Measurements from ENCODE around the gene BIN2. TPM values are rescaled to one million over a fixed set of nuclear protein-coding genes. Genes with fewer than 3 reads are reported as not detected.

Gene BIN2
- total RNA-seq, result 4.2 TPM

GRCh38 chr12:51323966-51324895 is at the start of gene BIN2:
Gene BIN2, minus strand, starts transcription at chr12:51324174. Its CDS starts 72 bp downstream, at chr12:51324102.

GRCh38 chr12:51346581-51346980 is 22.6 kb upstream of the BIN2 start, which contains the start of gene CELA1:
Gene CELA1, minus strand, starts transcription at chr12:51346679. Its CDS starts 41 bp downstream, at chr12:51346638.

GRCh38 chr12:51270067-51270950 is 53.7 kb downstream of the BIN2 start, which contains the start of gene SMAGP:
Gene SMAGP, minus strand, starts transcription at chr12:51270415. Its CDS starts 1,137 bp downstream, at chr12:51269278.

GRCh38 chr12:51238510-51239334 is 85.3 kb downstream of the BIN2 start, which contains the start of gene DAZAP2:
Gene DAZAP2, plus strand, starts transcription at chr12:51238826. Its CDS starts 82 bp downstream, at chr12:51238908.

Other genes starting within 250 kb of the BIN2 start
- gene CSRNP2, start 240.6 kb downstream of the BIN2 start, total RNA-seq, result 53.7 TPM
- 42.2 TPM for gene TFCP2, start 151.0 kb downstream of the BIN2 start, total RNA-seq
- 8.2 TPM for gene POU6F1, start 106.1 kb downstream of the BIN2 start, total RNA-seq
- gene DAZAP2, start 85.3 kb downstream of the BIN2 start, total RNA-seq, result 96.7 TPM
- 6.8 TPM for gene SMAGP, start 53.8 kb downstream of the BIN2 start, total RNA-seq
- gene CELA1, start 22.5 kb upstream of the BIN2 start, total RNA-seq, result not detected
- gene GALNT6, start 67.2 kb upstream of the BIN2 start, total RNA-seq, result 7.5 TPM
- gene SLC4A8, start 100.7 kb upstream of the BIN2 start, total RNA-seq, result 27.6 TPM

Measured in camera-type eye (tissue), 1 donor.